Measurements from ENCODE around the gene BLOC1S6. TPM values are rescaled to one million over a fixed set of nuclear protein-coding genes. Genes with fewer than 3 reads are reported as not detected.

The BLOC1S6 gene
- total and polyA plus RNA-seq, 4 experiments from 2014 or later, result 38.8 to 43.9 (median 41.8) TPM

- CTCF ChIA-PET (ENCODE audit: partially characterized antibody), result no interaction called here
- Mint-ChIP-seq H3K4me1 (peaks cover 6 to 17% (median 12%) of the 10 kb centered on the region in 4 donors), H3K4me3 (no peak overlapping the region), H3K27ac (no peak overlapping the region), H3K27me3 (peaks cover 0 to 3% of the 10 kb centered on the region in 2 donors), H3K36me3 (peaks cover 0 to 2% of the 10 kb centered on the region in 2 donors), H3K9me3 (no peaks in the 10 kb centered on the region)
- Histone ChIP-seq H3K9me3 (ENCODE audit: control insufficient read depth in 1 of 2, low read length in 2 of 2) (no peaks in the 10 kb centered on the region), H3K4me1 (ENCODE audit: insufficient read depth, low read length) (peaks cover 16% of the 10 kb centered on the region), H3K36me3 (ENCODE audit: insufficient read depth, low read length) (no peaks in the 10 kb centered on the region), H3K4me3 (ENCODE audit: low read length in 2 of 2) (no peak overlapping the region), H3K27ac (ENCODE audit: low read depth, low read length) (no peak overlapping the region), H3K27me3 (ENCODE audit: insufficient read depth, low read length) (no peaks in the 10 kb centered on the region)
- POLR2A ChIA-PET (ENCODE audit: partially characterized antibody), result no interaction called here
- intact Hi-C loops (cut with micrococcal nuclease), result loop anchor here (10.0 kb wide), 1 partner anchor 1157 kb away; the partner anchor contains the start of gene CTDSPL2
- DNase-seq, result no peak
These were observed 5.3 kb upstream of the BLOC1S6 start for GRCh38 chr15:45581919-45582318.

DNA sequence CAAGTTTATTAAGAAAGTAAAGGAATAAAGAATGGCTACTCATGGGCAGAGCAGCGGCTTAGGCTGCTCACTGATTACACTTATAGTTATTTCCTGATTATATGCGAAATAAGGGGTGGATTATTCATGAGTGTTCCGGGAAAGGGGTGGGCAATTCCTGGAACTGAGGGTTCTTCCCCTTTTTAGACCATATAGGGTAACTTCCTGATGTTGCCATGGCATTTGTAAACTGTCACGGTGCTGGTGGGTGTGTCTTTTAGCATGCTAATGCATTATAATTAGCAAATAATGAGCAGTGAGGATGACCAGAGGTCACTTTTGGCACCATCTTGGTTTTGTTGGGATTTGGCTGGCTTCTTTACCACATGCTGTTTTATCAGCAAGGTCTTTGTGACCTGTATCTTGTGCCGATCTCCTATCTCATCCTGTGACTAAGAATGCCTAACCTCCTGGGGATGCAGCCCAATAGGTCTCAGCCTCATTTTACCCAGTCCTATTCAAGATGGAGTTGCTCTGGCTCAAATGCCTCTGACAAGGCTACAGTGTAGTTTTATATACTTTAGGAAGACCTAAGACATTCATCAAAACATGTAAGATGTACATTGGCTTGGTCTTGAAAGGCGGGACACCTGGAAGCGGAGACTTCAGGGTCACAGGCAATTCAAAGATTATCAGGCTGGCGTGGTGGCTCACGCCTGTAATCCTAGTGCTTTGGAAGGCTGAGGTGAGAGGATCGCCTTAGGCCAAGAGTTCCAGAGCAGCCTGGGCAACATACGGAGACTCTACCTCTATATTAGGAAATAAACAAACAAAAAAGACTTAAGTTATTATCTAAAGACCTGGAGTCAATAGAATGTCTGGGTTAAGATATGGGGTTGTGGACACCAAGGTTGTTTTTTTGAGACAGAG lies 3.2 kb upstream of the BLOC1S6 start:
- H3K27ac ChIP-seq (ENCODE audit: low read depth, low read length), result no peak overlapping the region
- H3K9me3 ChIP-seq (ENCODE audit: control insufficient read depth in 1 of 2, low read length in 2 of 2), result no peaks in the 10 kb centered on the region
- no peak overlapping the region for H3K4me3 ChIP-seq (ENCODE audit: low read length in 2 of 2)
- Mint-ChIP-seq H3K4me1 (peaks cover 15 to 38% (median 27%) of the 10 kb centered on the region in 4 donors), H3K27ac (peak overlapping the region in 2 of 7 donors; percentile 5 to 80), H3K27me3 (peaks cover 0 to 3% of the 10 kb centered on the region in 2 donors), H3K4me3 (peak overlapping the region in 1 of 8 donors; percentile 31), H3K9me3 (no peaks in the 10 kb centered on the region), H3K36me3 (peaks cover 0 to 11% of the 10 kb centered on the region in 2 donors)
- DNase-seq, result no peak
- POLR2A ChIA-PET (ENCODE audit: partially characterized antibody), result no interaction called here
- intact Hi-C loops (cut with micrococcal nuclease), result loop anchor here (10.0 kb wide), 1 partner anchor 1159 kb away; the partner anchor contains the start of gene CTDSPL2
- CTCF ChIA-PET (ENCODE audit: partially characterized antibody), result interaction anchor here (1.8 kb wide), 1 partner anchor 10 kb away, joined by 4 read pairs; no protein-coding TSS in a partner anchor
- H3K4me1 ChIP-seq (ENCODE audit: insufficient read depth, low read length), result peaks cover 30% of the 10 kb centered on the region
- no peaks in the 10 kb centered on the region for H3K27me3 ChIP-seq (ENCODE audit: insufficient read depth, low read length)
- H3K36me3 ChIP-seq (ENCODE audit: insufficient read depth, low read length), result no peaks in the 10 kb centered on the region

- ChIA-PET POLR2A (ENCODE audit: partially characterized antibody) (interaction anchor here (3.8 kb wide), 1 partner anchor 183 kb away, joined by 44 read pairs; a partner anchor contains a TSS), CTCF (ENCODE audit: partially characterized antibody) (interaction anchor here (1.8 to 4.4 kb wide), 2 partner anchors 9 to 28 kb away, joined by 4 to 32 read pairs; no protein-coding TSS in a partner anchor)
- Mint-ChIP-seq H3K4me3 (peak overlapping the region in 3 of 8 donors; percentile 97 to 100 (median 100)), H3K4me1 (peaks cover 20 to 45% (median 33%) of the 10 kb centered on the region in 4 donors), H3K36me3 (peaks cover 0 to 11% of the 10 kb centered on the region in 2 donors), H3K9me3 (no peaks in the 10 kb centered on the region), H3K27ac (peak overlapping the region; percentile 17 to 100 (median 100)), H3K27me3 (peaks cover 0 to 3% of the 10 kb centered on the region in 2 donors)
- H3K27me3 ChIP-seq (ENCODE audit: insufficient read depth, low read length), result no peaks in the 10 kb centered on the region
- H3K4me1 ChIP-seq (ENCODE audit: insufficient read depth, low read length), result peaks cover 37% of the 10 kb centered on the region
- no peak overlapping the region for H3K27ac ChIP-seq (ENCODE audit: low read depth, low read length)
- no peaks in the 10 kb centered on the region for H3K9me3 ChIP-seq (ENCODE audit: control insufficient read depth in 1 of 2, low read length in 2 of 2)
- H3K4me3 ChIP-seq (ENCODE audit: low read length in 2 of 2), result no peak overlapping the region
- H3K36me3 ChIP-seq (ENCODE audit: insufficient read depth, low read length), result no peaks in the 10 kb centered on the region
- intact Hi-C loops (cut with micrococcal nuclease), result loop anchor here (10.0 kb wide), 1 partner anchor 1160 kb away; the partner anchor contains the start of gene CTDSPL2
- DNase-seq, result no peak
These were observed 1.9 kb upstream of the BLOC1S6 start for GRCh38 chr15:45585069-45585791.

- intact Hi-C loops (cut with micrococcal nuclease), result loop anchor here (10.0 kb wide), 1 partner anchor 1161 kb away; the partner anchor contains the start of gene CTDSPL2
- ChIA-PET CTCF (ENCODE audit: partially characterized antibody) (interaction anchor here (0.7 to 4.4 kb wide), 10 partner anchors 11 to 381 kb away, joined by 3 to 32 read pairs (median 5); partner anchors contain the start of gene SQOR), POLR2A (ENCODE audit: partially characterized antibody) (interaction anchor here (0.9 to 3.8 kb wide), 10 partner anchors 17 to 385 kb away, joined by 3 to 44 read pairs (median 10); partner anchors contain the start of genes SLC30A4 and SQOR)
- Mint-ChIP-seq H3K9me3 (no peaks in the 10 kb centered on the region), H3K4me3 (peak overlapping the region; percentile 96 to 100 (median 100)), H3K36me3 (peaks cover 0 to 11% of the 10 kb centered on the region in 2 donors), H3K27me3 (peaks cover 0 to 3% of the 10 kb centered on the region in 2 donors), H3K27ac (peak overlapping the region; percentile 100), H3K4me1 (peaks cover 20 to 45% (median 35%) of the 10 kb centered on the region in 4 donors)
- DNase-seq, result no peak
- H3K4me3 ChIP-seq (ENCODE audit: low read length in 2 of 2), result peak overlapping the region; percentile 89 to 99
- no peaks in the 10 kb centered on the region for H3K9me3 ChIP-seq (ENCODE audit: control insufficient read depth in 1 of 2, low read length in 2 of 2)
- H3K4me1 ChIP-seq (ENCODE audit: insufficient read depth, low read length), result peaks cover 37% of the 10 kb centered on the region
- H3K27ac ChIP-seq (ENCODE audit: low read depth, low read length), result peak overlapping the region; percentile 95
- no peaks in the 10 kb centered on the region for H3K36me3 ChIP-seq (ENCODE audit: insufficient read depth, low read length)
- H3K27me3 ChIP-seq (ENCODE audit: insufficient read depth, low read length), result no peaks in the 10 kb centered on the region
These were observed 1.1 kb upstream of the BLOC1S6 start for GRCh38 chr15:45586125-45586524.

DNA sequence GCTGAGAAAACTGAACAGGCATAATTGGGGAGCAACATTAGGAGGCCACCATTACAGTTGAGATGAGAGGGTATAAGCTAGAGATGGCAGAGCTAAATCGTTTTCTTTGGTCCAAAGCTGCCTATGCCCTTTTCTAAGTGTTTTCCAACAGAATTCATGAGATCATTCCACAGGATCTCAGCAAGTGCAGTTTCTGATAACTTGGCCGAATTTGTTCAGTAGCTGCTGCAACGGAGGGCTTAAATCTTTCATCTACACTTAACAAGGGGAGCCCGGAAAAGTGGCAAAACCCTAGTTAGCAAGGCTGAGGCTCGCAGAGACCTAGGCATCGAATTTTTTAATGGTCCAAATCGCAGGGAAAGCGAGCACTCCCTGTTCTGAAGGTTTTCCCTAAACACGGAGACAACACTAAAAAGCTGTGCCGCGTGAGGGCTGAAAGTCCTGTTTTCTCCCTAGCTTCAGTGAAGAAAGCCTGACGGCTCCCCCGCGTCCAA lies 531 bp upstream of the BLOC1S6 start:
- Mint-ChIP-seq H3K4me1 (peaks cover 20 to 45% (median 35%) of the 10 kb centered on the region in 4 donors), H3K27ac (peak overlapping the region; percentile 100), H3K36me3 (peaks cover 0 to 11% of the 10 kb centered on the region in 2 donors), H3K9me3 (no peaks in the 10 kb centered on the region), H3K4me3 (peak overlapping the region; percentile 96 to 100 (median 100)), H3K27me3 (peaks cover 0 to 2% of the 10 kb centered on the region in 2 donors)
- Histone ChIP-seq H3K27ac (ENCODE audit: low read depth, low read length) (peak overlapping the region; percentile 95), H3K4me3 (ENCODE audit: low read length in 2 of 2) (peak overlapping the region; percentile 89 to 99), H3K4me1 (ENCODE audit: insufficient read depth, low read length) (peaks cover 38% of the 10 kb centered on the region), H3K27me3 (ENCODE audit: insufficient read depth, low read length) (no peaks in the 10 kb centered on the region), H3K36me3 (ENCODE audit: insufficient read depth, low read length) (no peaks in the 10 kb centered on the region), H3K9me3 (ENCODE audit: control insufficient read depth in 1 of 2, low read length in 2 of 2) (no peaks in the 10 kb centered on the region)
- intact Hi-C loops (cut with micrococcal nuclease), result loop anchor here (1.0 to 10.0 kb wide), 5 partner anchors 48 to 1162 kb away; partner anchors contain the start of genes CTDSPL2 and SLC30A4
- ChIA-PET POLR2A (ENCODE audit: partially characterized antibody) (interaction anchor here (0.6 to 3.8 kb wide), 17 partner anchors 13 to 388 kb away, joined by 3 to 44 read pairs (median 4); partner anchors contain the start of genes SLC30A4 and SQOR), CTCF (ENCODE audit: partially characterized antibody) (interaction anchor here (0.7 to 4.4 kb wide), 15 partner anchors 11 to 388 kb away, joined by 3 to 32 read pairs (median 4); partner anchors contain the start of gene SQOR)
- no peak for DNase-seq

GRCh38 chr15:45587863-45588170 lies 638 bp downstream of the BLOC1S6 start:
- DNase-seq, result no peak
- Histone ChIP-seq H3K9me3 (ENCODE audit: control insufficient read depth in 1 of 2, low read length in 2 of 2) (no peaks in the 10 kb centered on the region), H3K36me3 (ENCODE audit: insufficient read depth, low read length) (no peaks in the 10 kb centered on the region), H3K4me3 (ENCODE audit: low read length in 2 of 2) (peak overlapping the region; percentile 89 to 99), H3K4me1 (ENCODE audit: insufficient read depth, low read length) (peaks cover 44% of the 10 kb centered on the region), H3K27me3 (ENCODE audit: insufficient read depth, low read length) (no peaks in the 10 kb centered on the region), H3K27ac (ENCODE audit: low read depth, low read length) (peak overlapping the region; percentile 95)
- peak overlapping the region; percentile 100 for H3K27ac Mint-ChIP-seq
- H3K36me3 Mint-ChIP-seq, result peaks cover 0 to 17% of the 10 kb centered on the region in 2 donors
- intact Hi-C loops (cut with micrococcal nuclease), result loop anchor here (1.0 to 10.0 kb wide), 5 partner anchors 46 to 1163 kb away; partner anchors contain the start of genes CTDSPL2 and SLC30A4
- peaks cover 22 to 48% (median 37%) of the 10 kb centered on the region in 4 donors for H3K4me1 Mint-ChIP-seq
- no peaks in the 10 kb centered on the region for H3K27me3 Mint-ChIP-seq
- H3K9me3 Mint-ChIP-seq, result no peaks in the 10 kb centered on the region
- POLR2A ChIA-PET (ENCODE audit: partially characterized antibody), result interaction anchor here (0.7 to 3.8 kb wide), 18 partner anchors 9 to 400 kb away, joined by 3 to 44 read pairs (median 6); partner anchors contain the start of genes SHF, SLC30A4 and SQOR
- peak overlapping the region; percentile 96 to 100 (median 100) for H3K4me3 Mint-ChIP-seq
- CTCF ChIA-PET (ENCODE audit: partially characterized antibody), result interaction anchor here (0.9 to 4.4 kb wide), 9 partner anchors 9 to 390 kb away, joined by 3 to 32 read pairs (median 4); partner anchors contain the start of gene SQOR

Measured in CD4-positive, alpha-beta memory T cell (primary cell).